CD8-positive, alpha-beta memory T cell (primary cell): ENCODE results near the gene PTPN9. TPM values are rescaled to one million over a fixed set of nuclear protein-coding genes. Genes with fewer than 3 reads are reported as not detected.

ENCODE experiments used
- CTCF ChIA-PET: fragments of 350-600 bp; sonication (Branson Sonifier 250); formaldehyde crosslinking; loops from one replicate; lab custom pipeline; 2021; ENCODE audit warnings: antibody characterized with exemption; lab: Charles Lee
- POLR2A ChIA-PET: fragments of 350-600 bp; sonication (Branson Sonifier 250); formaldehyde crosslinking; loops from one replicate; lab custom pipeline; 2021; ENCODE audit warnings: antibody characterized with exemption; lab: Charles Lee
- DNase-seq, 5 donors: peaks; one replicate each; pipeline versions ENCODE4 v3.0.0 to v3.0.0-alpha.2; 2020 to 2022; ENCODE audit warnings: mixed read lengths in 1 of 5
- H3K27ac ChIP-seq: one replicate; pipeline ENCODE4 v1.7.0; 2013; ENCODE audit warnings: low read depth, mild to moderate bottlenecking, low read length, moderate library complexity
- H3K27me3 ChIP-seq: 2 replicates; pipeline ENCODE4 v1.7.0; 2013; ENCODE audit warnings: low read length, mild to moderate bottlenecking; ENCODE audit not compliant: insufficient read depth, poor library complexity, severe bottlenecking
- H3K36me3 ChIP-seq: 2 replicates; pipeline ENCODE4 v1.7.0; 2013; ENCODE audit warnings: mild to moderate bottlenecking, low read length, moderate library complexity; ENCODE audit not compliant: insufficient read depth
- H3K4me1 ChIP-seq: 2 replicates; pipeline ENCODE4 v1.7.0; 2013; ENCODE audit warnings: mild to moderate bottlenecking, low read length, moderate library complexity; ENCODE audit not compliant: insufficient read depth
- H3K4me3 ChIP-seq: 2 replicates; pipeline ENCODE4 v1.7.0; 2013; ENCODE audit warnings: mild to moderate bottlenecking, low read length
- H3K9me3 ChIP-seq: 2 replicates; pipeline ENCODE4 v1.7.0; 2013; ENCODE audit warnings: mild to moderate bottlenecking, low read length
- H3K27ac Mint-ChIP-seq, 8 donors: one replicate each; pipeline ENCODE4 v1.8.0; 2020 to 2021; ENCODE audit warnings: mixed read lengths in 8 of 8, mild to moderate bottlenecking in 6 of 8, inconsistent platforms in 3 of 8, moderate library complexity in 3 of 8
- H3K27me3 Mint-ChIP-seq, 2 donors: one replicate each; pipeline ENCODE4 v1.8.0; 2020 to 2021; ENCODE audit warnings: mixed read lengths in 2 of 2, mild to moderate bottlenecking in 1 of 2, moderate library complexity in 1 of 2
- H3K36me3 Mint-ChIP-seq, 3 donors: one replicate each; pipeline ENCODE4 v1.8.0; 2020 to 2021; ENCODE audit warnings: mixed read lengths in 3 of 3, inconsistent platforms in 1 of 3, mild to moderate bottlenecking in 1 of 3
- H3K4me1 Mint-ChIP-seq, 3 donors: one replicate each; pipeline ENCODE4 v1.8.0; 2020 to 2021; ENCODE audit warnings: mixed read lengths in 3 of 3, inconsistent platforms in 1 of 3, mild to moderate bottlenecking in 1 of 3
- H3K4me3 Mint-ChIP-seq, 7 donors: one replicate each; pipeline ENCODE4 v1.8.0; 2020 to 2021; ENCODE audit warnings: mixed read lengths in 7 of 7, mild to moderate bottlenecking in 6 of 7, moderate library complexity in 4 of 7, inconsistent platforms in 2 of 7
- H3K9me3 Mint-ChIP-seq, 5 donors: one replicate each; pipeline ENCODE4 v1.8.0; 2020 to 2022; ENCODE audit warnings: mixed read lengths in 5 of 5, mild to moderate bottlenecking in 3 of 5, moderate library complexity in 2 of 5, inconsistent platforms in 1 of 5
- polyA plus RNA-seq: library from polyadenylated mRNA; unstranded; fragments of 300-500 nt; fragmentation: Illumina TruSeq; gene quantifications from one replicate; pipeline ENCODE4 v1.2.3, GENCODE V29; 2021
- total RNA-seq, 2 experiments: library from RNA; stranded (reverse); gene quantifications; one replicate each; pipeline ENCODE4 v1.2.3, GENCODE V29; 2021

PTPN9 gene
- total and polyA plus RNA-seq, 3 experiments from 2014 or later = 22.0 to 34.1 (median 22.3) TPM

DNA sequence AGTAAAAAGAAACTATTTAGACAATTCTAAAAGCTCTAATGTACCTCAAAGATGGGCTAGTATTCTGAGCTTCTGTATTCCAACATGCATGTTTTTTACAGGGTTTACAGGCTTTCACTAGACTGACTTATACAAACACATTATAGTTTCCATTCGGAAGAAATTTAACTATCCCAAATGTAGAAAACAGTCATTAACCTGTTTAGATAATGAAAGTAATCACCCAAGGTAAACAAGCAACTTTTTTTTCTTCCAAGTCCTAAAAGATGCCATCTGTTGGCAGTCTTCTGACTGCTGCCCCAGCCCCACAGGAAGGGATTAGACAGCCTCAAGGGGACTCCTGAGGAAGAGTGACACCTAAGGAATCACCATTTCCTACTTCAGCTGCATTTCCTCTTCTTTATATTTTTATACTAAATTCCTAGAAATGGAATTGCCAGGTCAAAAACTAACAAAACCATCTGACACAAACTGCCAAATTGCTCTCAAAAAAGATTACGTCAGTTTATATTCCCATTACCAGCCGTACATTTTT, 153.1 kb downstream of the PTPN9 start:
- CTCF ChIA-PET = no interaction called here

DNA sequence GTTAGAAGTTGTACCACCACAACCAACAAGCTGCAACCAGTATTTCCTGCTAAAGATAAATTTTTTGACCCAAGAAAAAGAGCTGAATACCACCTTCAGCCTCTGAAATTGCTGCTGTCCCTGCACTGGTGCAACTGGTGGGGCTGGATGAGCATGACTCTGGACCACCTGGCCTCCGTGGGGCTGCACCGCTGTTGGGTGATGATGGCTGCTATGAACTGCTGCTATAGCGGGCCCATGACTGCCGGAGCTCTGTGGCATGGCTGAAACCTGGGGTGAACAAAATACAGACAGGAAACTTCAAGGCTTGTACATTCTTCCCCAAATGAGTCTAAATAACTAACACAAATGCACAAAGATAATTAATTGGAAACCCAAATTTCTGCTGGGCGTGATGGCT, 156.6 kb downstream of the PTPN9 start:
- POLR2A ChIA-PET = no interaction called here
- H3K36me3 ChIP-seq = peaks cover 18% of the 10 kb centered on the region
- Mint-ChIP-seq H3K4me1 (peaks cover 13 to 31% (median 21%) of the 10 kb centered on the region in 3 donors), H3K36me3 (peaks cover 0 to 67% (median 12%) of the 10 kb centered on the region in 3 donors), H3K9me3 (no peaks in the 10 kb centered on the region), H3K27me3 (no peaks in the 10 kb centered on the region), H3K4me3 (no peak overlapping the region), H3K27ac (peak overlapping the region in 1 of 8 donors; percentile 44)
- DNase-seq = no peak
- no peaks in the 10 kb centered on the region for H3K4me1 ChIP-seq
- no peak overlapping the region for H3K4me3 ChIP-seq
- H3K27me3 ChIP-seq = no peaks in the 10 kb centered on the region
- CTCF ChIA-PET = no interaction called here
- no peak overlapping the region for H3K27ac ChIP-seq
- no peaks in the 10 kb centered on the region for H3K9me3 ChIP-seq

More for the DNA sequence above, 153.1 kb downstream of the PTPN9 start:
- no peaks in the 10 kb centered on the region for H3K27me3 Mint-ChIP-seq
- H3K4me1 Mint-ChIP-seq = peaks cover 9 to 43% (median 34%) of the 10 kb centered on the region in 3 donors
- H3K4me3 Mint-ChIP-seq = no peak overlapping the region
- peak overlapping the region in 4 of 8 donors; percentile 22 to 77 (median 49) for H3K27ac Mint-ChIP-seq
- H3K9me3 ChIP-seq = no peaks in the 10 kb centered on the region
- H3K36me3 Mint-ChIP-seq = peaks cover 0 to 72% (median 18%) of the 10 kb centered on the region in 3 donors
- no peak overlapping the region for H3K27ac ChIP-seq
- H3K4me3 ChIP-seq = no peak overlapping the region
- no peak for DNase-seq
- H3K27me3 ChIP-seq = no peaks in the 10 kb centered on the region
- no peaks in the 10 kb centered on the region for H3K9me3 Mint-ChIP-seq
- POLR2A ChIA-PET = no interaction called here
- H3K4me1 ChIP-seq = no peaks in the 10 kb centered on the region
- peaks cover 23% of the 10 kb centered on the region for H3K36me3 ChIP-seq

DNA sequence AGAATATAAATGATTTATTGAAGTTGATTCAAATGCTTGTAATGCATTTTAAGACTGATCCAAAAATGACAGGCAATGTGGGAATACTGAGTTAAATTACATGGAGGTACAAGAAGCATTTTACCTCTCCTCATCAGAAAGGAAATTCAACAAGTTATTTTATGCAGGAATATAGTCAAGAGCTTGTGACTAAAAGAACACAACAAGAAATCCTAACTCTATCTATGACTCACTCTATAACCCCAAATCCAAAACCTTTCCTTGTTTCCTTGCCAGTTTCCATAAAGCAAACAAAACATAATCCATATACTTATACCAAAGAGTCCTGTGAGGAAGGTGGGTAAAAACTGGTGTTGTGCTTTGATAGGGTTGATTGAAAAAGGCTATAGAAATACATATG, 158.4 kb downstream of the PTPN9 start:
- Mint-ChIP-seq H3K36me3 (peaks cover 0 to 65% (median 12%) of the 10 kb centered on the region in 3 donors), H3K4me1 (peaks cover 13 to 32% (median 16%) of the 10 kb centered on the region in 3 donors), H3K9me3 (no peaks in the 10 kb centered on the region), H3K27me3 (no peaks in the 10 kb centered on the region), H3K27ac (peak overlapping the region in 1 of 8 donors; percentile 7), H3K4me3 (no peak overlapping the region)
- no peak for DNase-seq
- H3K9me3 ChIP-seq = no peaks in the 10 kb centered on the region
- H3K36me3 ChIP-seq = peaks cover 18% of the 10 kb centered on the region
- ChIA-PET POLR2A (no interaction called here), CTCF (no interaction called here)
- no peak overlapping the region for H3K27ac ChIP-seq
- H3K4me3 ChIP-seq = no peak overlapping the region
- no peaks in the 10 kb centered on the region for H3K4me1 ChIP-seq
- H3K27me3 ChIP-seq = no peaks in the 10 kb centered on the region

DNA sequence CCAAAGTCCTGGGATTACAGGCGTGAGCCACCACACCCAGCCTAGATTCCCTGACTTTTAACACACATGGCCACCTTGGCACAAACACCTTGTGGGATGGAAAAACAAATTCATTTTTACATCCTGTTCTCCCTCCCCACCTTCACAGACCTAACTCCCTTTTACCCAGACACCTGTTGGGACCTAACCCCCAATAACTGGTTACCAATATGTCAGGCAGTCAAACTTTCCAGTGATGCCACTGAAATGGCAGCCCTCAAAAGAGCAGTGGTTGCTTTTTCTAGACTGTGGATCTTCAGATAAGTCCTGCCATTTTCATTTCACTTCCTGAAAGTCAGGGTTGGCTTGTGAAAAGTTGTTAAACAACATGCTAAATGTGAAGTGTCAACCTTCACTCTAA, 162.5 kb downstream of the PTPN9 start:
- H3K27ac Mint-ChIP-seq = peak overlapping the region in 4 of 8 donors; percentile 23 to 54 (median 42)
- Histone ChIP-seq H3K9me3 (no peaks in the 10 kb centered on the region), H3K4me3 (no peak overlapping the region), H3K36me3 (peaks cover 17% of the 10 kb centered on the region), H3K27ac (no peak overlapping the region), H3K27me3 (no peaks in the 10 kb centered on the region), H3K4me1 (no peaks in the 10 kb centered on the region)
- no peaks in the 10 kb centered on the region for H3K9me3 Mint-ChIP-seq
- H3K4me1 Mint-ChIP-seq = peaks cover 10 to 28% (median 16%) of the 10 kb centered on the region in 3 donors
- CTCF ChIA-PET = interaction anchor here (0.7 to 1.1 kb wide), 2 partner anchors 11 to 38 kb away, joined by 3 to 5 read pairs; no protein-coding TSS in a partner anchor
- DNase-seq = no peak
- POLR2A ChIA-PET = interaction anchor here (0.8 kb wide), 1 partner anchor 39 kb away, joined by 3 read pairs; no protein-coding TSS in a partner anchor
- H3K36me3 Mint-ChIP-seq = peaks cover 0 to 76% (median 14%) of the 10 kb centered on the region in 3 donors
- no peaks in the 10 kb centered on the region for H3K27me3 Mint-ChIP-seq
- no peak overlapping the region for H3K4me3 Mint-ChIP-seq

Other genes starting within 250 kb of the PTPN9 start
- 100 to 1,000 TPM; 102 to 110 TPM for gene COMMD4, start 243.3 kb downstream of the PTPN9 start, total RNA-seq
- 47.8 TPM for gene COMMD4, start 243.3 kb downstream of the PTPN9 start, polyA plus RNA-seq
- gene NEIL1, start 232.3 kb downstream of the PTPN9 start, total RNA-seq = 1 to 10 TPM; 2.0 to 2.3 TPM
- gene NEIL1, start 232.3 kb downstream of the PTPN9 start, polyA plus RNA-seq = 2.9 TPM
- gene MAN2C1, start 210.7 kb downstream of the PTPN9 start, total RNA-seq = 100 to 1,000 TPM; 127 to 133 TPM
- gene MAN2C1, start 210.7 kb downstream of the PTPN9 start, polyA plus RNA-seq = 32.0 TPM
- gene SIN3A, start 127.6 kb downstream of the PTPN9 start, total RNA-seq = 10 to 100 TPM; 82.8 to 89.0 TPM
- 16.0 TPM for gene SIN3A, start 127.6 kb downstream of the PTPN9 start, polyA plus RNA-seq
- gene SNUPN, start 46.4 kb upstream of the PTPN9 start, total RNA-seq = 10 to 100 TPM; 24.6 to 26.9 TPM
- gene SNUPN, start 46.4 kb upstream of the PTPN9 start, polyA plus RNA-seq = 37.4 TPM
- gene IMP3, start 60.9 kb upstream of the PTPN9 start, total RNA-seq = 100 to 1,000 TPM; 123 to 134 TPM
- gene IMP3, start 60.9 kb upstream of the PTPN9 start, polyA plus RNA-seq = 247 TPM
- 1 to 10 TPM; 3.1 to 3.5 TPM for gene SNX33, start 68.6 kb upstream of the PTPN9 start, total RNA-seq
- gene SNX33, start 68.6 kb upstream of the PTPN9 start, polyA plus RNA-seq = 1.1 TPM
- not detected for gene CSPG4, start 133.5 kb upstream of the PTPN9 start, total RNA-seq
- gene CSPG4, start 133.5 kb upstream of the PTPN9 start, polyA plus RNA-seq = not detected